ENCODE data around the gene TIMP2.

GRCh38 chr17:78958641-78959127 lies 33.5 kb upstream of the TIMP2 start:
- TF ChIP-seq PITX1 (CRISPR knock-in tag; IDR thresholded peaks at IDR 0.05) (0 out of 2 replicates have a peak, but pooled peaks have one; percentile 26), GATAD1 (CRISPR knock-in tag; IDR thresholded peaks at IDR 0.05) (no peak), CTCF (CRISPR knock-in tag; IDR thresholded peaks at IDR 0.05) (no peak), ZNF7 (CRISPR knock-in tag; IDR thresholded peaks at IDR 0.05) (no peak), ZNF530 (CRISPR knock-in tag; IDR thresholded peaks at IDR 0.05; ENCODE audit: low read depth) (no peak), ZSCAN25 (CRISPR knock-in tag; IDR thresholded peaks at IDR 0.05) (no peak), DDIT3 (CRISPR knock-in tag; IDR thresholded peaks at IDR 0.05) (no peak), SMAD1 (CRISPR knock-in tag; IDR thresholded peaks at IDR 0.05; ENCODE audit: borderline replicate concordance, low read depth) (no peak)
